ENCODE results near the gene SNTG2. TPM values are rescaled to one million over a fixed set of nuclear protein-coding genes. Genes with fewer than 3 reads are reported as not detected.

SNTG2 gene
- total RNA-seq, 2 experiments from 2014 or later: 2.5 to 3.2 TPM

GRCh38 chr2:1310866-1311265 is 360.2 kb downstream of the SNTG2 start:
- no peaks in the 10 kb centered on the region for H3K9me3 Mint-ChIP-seq
- intact Hi-C loops (cut with micrococcal nuclease): no loop called here
- CTCF ChIA-PET: no interaction called here
- DNase-seq (no peak), ATAC-seq (no peak)
- peaks cover 3% of the 10 kb centered on the region for H3K27me3 Mint-ChIP-seq
- no peak for TF ChIP-seq CTCF (IDR thresholded peaks at IDR 0.05)
- POLR2A ChIA-PET: no interaction called here
- no peak overlapping the region for H3K27ac Mint-ChIP-seq
- no peaks in the 10 kb centered on the region for H3K36me3 Mint-ChIP-seq (ENCODE audit: low read depth)
- no peaks in the 10 kb centered on the region for H3K4me1 Mint-ChIP-seq (ENCODE audit: low read depth)
- no peak overlapping the region for H3K4me3 Mint-ChIP-seq

GRCh38 chr2:1313240-1313924 is 362.7 kb downstream of the SNTG2 start:
- intact Hi-C loops (cut with micrococcal nuclease): no loop called here
- ChIA-PET CTCF (no interaction called here), POLR2A (no interaction called here)
- ATAC-seq (no peak), DNase-seq (no peak)
- no peak for TF ChIP-seq CTCF (IDR thresholded peaks at IDR 0.05)
- Mint-ChIP-seq H3K9me3 (no peaks in the 10 kb centered on the region), H3K27me3 (no peaks in the 10 kb centered on the region), H3K4me3 (no peak overlapping the region), H3K36me3 (ENCODE audit: low read depth) (peaks cover 2% of the 10 kb centered on the region), H3K4me1 (ENCODE audit: low read depth) (no peaks in the 10 kb centered on the region), H3K27ac (no peak overlapping the region)

DNA sequence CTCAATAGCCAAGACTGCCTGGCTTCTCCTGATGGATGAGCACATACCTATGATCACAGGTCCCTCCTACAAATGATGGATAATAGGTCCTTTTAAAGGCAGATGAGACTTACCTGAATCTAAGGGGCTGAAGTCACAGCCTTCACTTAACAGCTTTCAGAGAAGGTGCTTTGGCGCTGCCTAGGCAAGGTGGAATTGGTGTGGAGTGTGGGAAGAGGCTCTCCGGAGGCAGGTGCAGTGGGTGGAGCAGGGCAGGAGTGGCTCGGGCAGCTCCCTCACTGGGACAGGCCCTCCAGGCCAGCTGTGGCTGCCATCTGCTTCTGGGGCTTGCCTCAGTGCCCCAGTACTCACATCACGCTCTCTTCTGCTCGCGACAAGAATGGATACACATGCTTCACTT is 363.6 kb downstream of the SNTG2 start:
- H3K27ac Mint-ChIP-seq: no peak overlapping the region
- H3K27me3 Mint-ChIP-seq: no peaks in the 10 kb centered on the region
- intact Hi-C loops (cut with micrococcal nuclease): no loop called here
- ChIA-PET CTCF (no interaction called here), POLR2A (no interaction called here)
- peaks cover 4% of the 10 kb centered on the region for H3K36me3 Mint-ChIP-seq (ENCODE audit: low read depth)
- TF ChIP-seq CTCF (IDR thresholded peaks at IDR 0.05): no peak
- no peaks in the 10 kb centered on the region for H3K4me1 Mint-ChIP-seq (ENCODE audit: low read depth)
- no peak overlapping the region for H3K4me3 Mint-ChIP-seq
- ATAC-seq (no peak), DNase-seq (no peak)
- no peaks in the 10 kb centered on the region for H3K9me3 Mint-ChIP-seq

DNA sequence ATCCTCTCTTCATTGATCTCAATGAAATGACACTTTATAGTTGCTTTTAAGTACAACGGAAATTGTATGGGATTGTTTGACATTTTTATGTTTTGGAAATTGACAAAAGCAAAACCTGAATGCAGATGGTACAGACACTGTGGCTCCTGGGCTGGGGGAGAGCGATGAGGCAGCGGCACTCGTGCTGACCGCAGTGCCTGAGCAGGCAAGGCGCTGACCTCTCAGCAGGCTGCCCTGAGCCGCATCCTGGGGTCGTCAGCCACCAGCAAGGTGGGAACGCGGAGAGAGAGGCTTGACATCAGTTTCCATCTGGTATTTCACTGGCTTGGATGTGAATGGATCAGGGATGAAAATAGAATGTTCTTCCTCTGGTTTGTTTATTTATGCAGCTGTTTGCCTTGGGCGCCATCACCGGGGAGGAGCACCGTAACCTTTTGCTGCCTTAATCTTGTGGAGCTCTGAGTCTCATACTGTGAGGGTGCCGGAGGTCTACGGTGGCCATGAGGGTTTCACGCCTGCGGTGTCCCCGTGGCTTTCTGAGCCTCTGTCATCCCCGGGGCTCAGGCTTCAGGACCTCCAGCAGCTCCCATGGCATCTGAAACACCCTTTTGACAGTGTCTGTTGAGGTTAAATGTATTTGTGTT is 367.8 kb downstream of the SNTG2 start:
- no peak overlapping the region for H3K27ac Mint-ChIP-seq
- peaks cover 4% of the 10 kb centered on the region for H3K36me3 Mint-ChIP-seq (ENCODE audit: low read depth)
- no peak for TF ChIP-seq CTCF (IDR thresholded peaks at IDR 0.05)
- ATAC-seq: no peak
- CTCF ChIA-PET: no interaction called here
- POLR2A ChIA-PET: no interaction called here
- no peak overlapping the region for H3K4me3 Mint-ChIP-seq
- H3K4me1 Mint-ChIP-seq (ENCODE audit: low read depth): no peaks in the 10 kb centered on the region
- no peaks in the 10 kb centered on the region for H3K27me3 Mint-ChIP-seq
- no peaks in the 10 kb centered on the region for H3K9me3 Mint-ChIP-seq
- DNase-seq: no peak
- intact Hi-C loops (cut with micrococcal nuclease): no loop called here

GRCh38 chr2:1319393-1319792 is 368.7 kb downstream of the SNTG2 start:
- Mint-ChIP-seq H3K27me3 (no peaks in the 10 kb centered on the region), H3K4me3 (no peak overlapping the region), H3K9me3 (no peaks in the 10 kb centered on the region), H3K36me3 (ENCODE audit: low read depth) (peaks cover 4% of the 10 kb centered on the region), H3K4me1 (ENCODE audit: low read depth) (no peaks in the 10 kb centered on the region), H3K27ac (no peak overlapping the region)
- CTCF ChIA-PET: no interaction called here
- intact Hi-C loops (cut with micrococcal nuclease): no loop called here
- DNase-seq (no peak), ATAC-seq (no peak)
- no peak for TF ChIP-seq CTCF (IDR thresholded peaks at IDR 0.05)
- POLR2A ChIA-PET: no interaction called here
